MCF 10A (cell line): ENCODE data around the gene ADGRL3. TPM values are rescaled to one million over a fixed set of nuclear protein-coding genes. Genes with fewer than 3 reads are reported as not detected.
A peak's percentile ranks its signal among the peaks of the same experiment; 100 is the strongest.

Source experiments
- BruUV-seq: library from RNA; stranded (reverse); fragments of 400-500 nt; replicated peaks from 2 replicates; lab custom pipeline; 2021; lab: Mats Ljungman, UMichigan
- CTCF ChIA-PET: fragments of 300-600 bp; sonication (Branson Sonifier 250); formaldehyde crosslinking; extraction: SDS; loops from one replicate; lab custom pipeline; 2021; ENCODE audit warnings: antibody characterized with exemption, inconsistent platforms; lab: Yijun Ruan, JAX
- POLR2A ChIA-PET: fragments of 300-600, 350-650 bp; sonication (Branson Sonifier 250); formaldehyde crosslinking; extraction: SDS; loops from one replicate; lab custom pipeline; 2020; ENCODE audit warnings: antibody characterized with exemption, inconsistent platforms; lab: Yijun Ruan, JAX
- DNase-seq: peaks from one replicate; pipeline ENCODE4 v3.0.0-alpha.2; 2018; ENCODE audit not compliant: unreplicated experiment
- H3K27ac Mint-ChIP-seq: one replicate; pipeline ENCODE4 v1.8.0; 2022; ENCODE audit warnings: mild to moderate bottlenecking, low read depth, mixed read lengths; ENCODE audit not compliant: unreplicated experiment
- H3K27me3 Mint-ChIP-seq: one replicate; pipeline ENCODE4 v1.8.0; 2022; ENCODE audit warnings: mixed read lengths; ENCODE audit not compliant: insufficient read depth, unreplicated experiment
- H3K36me3 Mint-ChIP-seq: one replicate; pipeline ENCODE4 v1.8.0; 2022; ENCODE audit warnings: mild to moderate bottlenecking, moderate library complexity, mixed read lengths; ENCODE audit not compliant: insufficient read depth, unreplicated experiment
- H3K4me1 Mint-ChIP-seq: one replicate; pipeline ENCODE4 v1.8.0; 2022; ENCODE audit warnings: mixed read lengths; ENCODE audit not compliant: insufficient read depth, unreplicated experiment
- H3K4me3 Mint-ChIP-seq: one replicate; pipeline ENCODE4 v1.8.0; 2022; ENCODE audit warnings: mild to moderate bottlenecking, moderate library complexity, mixed read lengths; ENCODE audit not compliant: unreplicated experiment
- H3K9me3 Mint-ChIP-seq: one replicate; pipeline ENCODE4 v1.8.0; 2022; ENCODE audit warnings: mixed read lengths; ENCODE audit not compliant: unreplicated experiment
- CTCF ChIP-seq: fragments of 200-600 bp; IDR thresholded peaks from one replicate; pipeline ENCODE4 v1.8.0; 2022; ENCODE audit warnings: antibody characterized with exemption, mild to moderate bottlenecking; ENCODE audit not compliant: unreplicated experiment
- intact Hi-C: fragments of 100-400 bp; cut with micrococcal nuclease; formaldehyde crosslinking; loops from 2 replicates; pipeline ENCODE4 v1.14.1; 2022
- total RNA-seq: library from RNA; stranded (reverse); gene quantifications from 2 replicates; pipeline ENCODE4 v1.2.3, GENCODE V29; 2022

The ADGRL3 gene
- total RNA-seq, 1 experiment from 2014 or later = 3.6 TPM

DNA sequence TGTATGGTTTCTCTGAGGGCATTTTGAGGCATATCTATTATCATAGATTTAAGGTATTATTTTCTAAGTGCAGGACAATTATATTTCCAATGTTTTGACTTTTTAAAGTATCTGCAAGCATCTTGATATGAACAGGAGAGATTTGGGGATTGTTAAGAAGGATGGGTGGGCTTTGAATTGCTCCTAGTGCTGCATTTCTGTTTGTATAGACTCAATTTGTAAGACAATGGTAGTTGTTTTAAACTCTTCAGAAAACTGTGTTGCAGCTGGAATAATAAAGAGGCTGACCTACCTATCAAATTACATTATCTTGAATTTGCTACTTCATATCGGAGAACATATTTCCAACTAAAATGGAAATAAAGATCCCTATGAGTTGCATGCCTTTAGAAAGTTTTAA lies 570.3 kb downstream of the ADGRL3 start:
- H3K4me1 Mint-ChIP-seq = peaks cover 6% of the 10 kb centered on the region
- intact Hi-C loops = no loop called here
- BruUV-seq = no TSS peak
- CTCF ChIA-PET = no interaction called here
- no peaks in the 10 kb centered on the region for H3K27me3 Mint-ChIP-seq
- H3K27ac Mint-ChIP-seq = no peak overlapping the region
- peaks cover 8% of the 10 kb centered on the region for H3K9me3 Mint-ChIP-seq
- no peak for TF ChIP-seq CTCF
- POLR2A ChIA-PET = no interaction called here
- no peak for DNase-seq
- H3K36me3 Mint-ChIP-seq = no peaks in the 10 kb centered on the region
- H3K4me3 Mint-ChIP-seq = no peak overlapping the region

DNA sequence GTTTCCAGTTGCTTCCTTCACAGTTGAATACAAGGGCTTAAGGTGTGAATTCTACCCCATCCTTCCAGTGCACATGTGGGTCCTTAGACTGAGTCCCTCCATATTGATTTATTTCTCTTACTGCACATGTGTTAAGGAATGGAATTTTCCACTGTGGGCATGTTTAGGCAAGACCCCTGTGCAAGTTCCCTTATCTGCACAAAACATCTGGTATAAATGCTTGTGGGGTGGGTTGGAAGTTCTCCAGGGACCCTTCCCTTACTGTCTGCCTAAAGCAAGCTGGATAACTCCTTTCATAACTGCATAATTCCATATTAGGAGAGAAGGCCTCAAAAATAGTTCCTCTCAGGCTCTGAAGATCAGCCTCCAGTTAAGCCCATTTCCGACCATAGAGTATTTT lies 570.9 kb downstream of the ADGRL3 start:
- peaks cover 2% of the 10 kb centered on the region for H3K4me1 Mint-ChIP-seq
- no peak for DNase-seq
- no peak overlapping the region for H3K4me3 Mint-ChIP-seq
- BruUV-seq = no TSS peak
- H3K36me3 Mint-ChIP-seq = no peaks in the 10 kb centered on the region
- intact Hi-C loops = no loop called here
- H3K9me3 Mint-ChIP-seq = peaks cover 3% of the 10 kb centered on the region
- ChIA-PET POLR2A (no interaction called here), CTCF (no interaction called here)
- no peaks in the 10 kb centered on the region for H3K27me3 Mint-ChIP-seq
- no peak overlapping the region for H3K27ac Mint-ChIP-seq
- no peak for TF ChIP-seq CTCF

DNA sequence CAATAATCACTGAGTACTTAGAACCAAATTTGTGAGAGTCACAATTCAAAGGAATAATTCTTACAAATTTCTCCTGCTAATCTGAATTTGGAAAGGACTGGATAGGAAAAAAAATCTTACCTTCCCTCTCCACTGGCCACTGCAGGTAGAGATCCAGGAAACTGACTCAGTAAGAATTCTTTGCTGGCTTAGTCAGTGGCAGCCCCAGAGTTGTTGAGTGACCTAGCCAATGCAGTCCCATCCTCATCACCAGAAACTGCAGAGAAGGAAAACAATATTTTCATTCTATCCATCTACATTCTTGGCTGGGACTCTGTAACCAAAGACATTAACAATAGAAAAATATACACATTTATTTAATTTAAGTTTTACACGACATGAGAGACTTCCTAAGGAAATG lies 572.0 kb downstream of the ADGRL3 start:
- BruUV-seq = no TSS peak
- H3K9me3 Mint-ChIP-seq = no peaks in the 10 kb centered on the region
- H3K4me1 Mint-ChIP-seq = no peaks in the 10 kb centered on the region
- no peak overlapping the region for H3K27ac Mint-ChIP-seq
- POLR2A ChIA-PET = no interaction called here
- H3K4me3 Mint-ChIP-seq = no peak overlapping the region
- H3K27me3 Mint-ChIP-seq = no peaks in the 10 kb centered on the region
- no peak for TF ChIP-seq CTCF
- intact Hi-C loops = no loop called here
- no peaks in the 10 kb centered on the region for H3K36me3 Mint-ChIP-seq
- DNase-seq = peak; percentile 21
- CTCF ChIA-PET = no interaction called here

GRCh38 chr4:61773655-61774245 lies 573.6 kb downstream of the ADGRL3 start:
- no peak for TF ChIP-seq CTCF
- intact Hi-C loops = no loop called here

More at GRCh38 chr4:61773655-61774245, 573.6 kb downstream of the ADGRL3 start:
- DNase-seq = no peak
- no peaks in the 10 kb centered on the region for H3K36me3 Mint-ChIP-seq
- no peaks in the 10 kb centered on the region for H3K4me1 Mint-ChIP-seq
- H3K9me3 Mint-ChIP-seq = no peaks in the 10 kb centered on the region
- no TSS peak for BruUV-seq
- no peak overlapping the region for H3K4me3 Mint-ChIP-seq
- ChIA-PET CTCF (no interaction called here), POLR2A (no interaction called here)
- H3K27ac Mint-ChIP-seq = no peak overlapping the region
- no peaks in the 10 kb centered on the region for H3K27me3 Mint-ChIP-seq
